Esophagus squamous epithelium (tissue), 5 donors: ENCODE data around the gene TECPR1. TPM values are rescaled to one million over a fixed set of nuclear protein-coding genes. Genes with fewer than 3 reads are reported as not detected.
A peak's percentile ranks its signal among the peaks of the same experiment; 100 is the strongest.

ENCODE experiments used
- DNase-seq: peaks from one replicate; lab custom pipeline; 2025; lab: John Stamatoyannopoulos, UW
- H3K27ac ChIP-seq, 4 donors: fragments of 200-600 bp; sonication (generic); one replicate each; pipeline ENCODE4 v1.5.1; 2016 to 2019; ENCODE audit warnings: mild to moderate bottlenecking in 1 of 4
- H3K27me3 ChIP-seq, 4 donors: fragments of 200-600 bp; sonication (generic); 1 replicate in 3 of 4; 2 replicates in 1 of 4; pipeline versions ENCODE4 v1.5.1 to v1.6.0; 2017 to 2021; ENCODE audit warnings: antibody characterized with exemption in 1 of 4
- H3K36me3 ChIP-seq, 3 donors: fragments of 200-600 bp; sonication (generic); one replicate each; pipeline ENCODE4 v1.5.1; 2016 to 2019
- H3K4me1 ChIP-seq, 3 donors: fragments of 200-600 bp; sonication (generic); one replicate each; pipeline ENCODE4 v1.5.1; 2017 to 2019
- H3K4me3 ChIP-seq, 4 donors: fragments of 200-600 bp; sonication (generic); 1 replicate in 3 of 4; 2 replicates in 1 of 4; pipeline ENCODE4 v1.5.1; 2016 to 2019; ENCODE audit warnings: mild to moderate bottlenecking in 2 of 4, moderate library complexity in 1 of 4
- H3K9me3 ChIP-seq, 3 donors: fragments of 200-600 bp; sonication (generic); one replicate each; pipeline ENCODE4 v1.5.1; 2016 to 2019
- CTCF ChIP-seq, 6 experiments: fragments of 450-650 bp in 4 of 6; fragments of 200-600 bp in 2 of 6; sonication (generic) in 2 of 6; IDR thresholded peaks; one replicate each; pipeline ENCODE4 v1.5.1; 2016 to 2019; ENCODE audit warnings: antibody characterized with exemption in 6 of 6, mild to moderate bottlenecking in 4 of 6, moderate library complexity in 4 of 6
- POLR2A ChIP-seq, 4 donors: fragments of 450-650 bp; IDR thresholded peaks; one replicate each; pipeline ENCODE4 v1.6.1; 2017; ENCODE audit warnings: antibody characterized with exemption in 4 of 4, mild to moderate bottlenecking in 4 of 4, moderate library complexity in 3 of 4
- WGBS, 2 donors: methylation state at CpG; one replicate each; pipeline ENCODE4 v1.1.5; 2018; 5-methylcytosine and 5-hydroxymethylcytosine counted together
- intact Hi-C: fragments of 100-400 bp; cut with DNase I; formaldehyde crosslinking; loops from one replicate; pipeline ENCODE4 v1.15.0; 2022
- total RNA-seq, 4 donors: library from RNA; depleted of rRNA; stranded (reverse); fragments of >200 nt; gene quantifications; one replicate each; pipeline ENCODE4 v1.1.0, GENCODE V29; 2016
- donor health status: DM: yes; HTN: yes; CAD: no.

TECPR1 gene
- total RNA-seq, 4 donors from 2014 or later, result 13.4 to 21.5 (median 19.0) TPM

GRCh38 chr7:98186452-98187137 lies 65.4 kb downstream of the TECPR1 start:
- Histone ChIP-seq H3K27ac (no peak overlapping the region), H3K4me3 (no peak overlapping the region), H3K4me1 (peaks cover 0 to 8% (median 4%) of the 10 kb centered on the region in 3 donors), H3K36me3 (peaks cover 0 to 66% (median 4%) of the 10 kb centered on the region in 3 donors), H3K27me3 (no peaks in the 10 kb centered on the region), H3K9me3 (no peaks in the 10 kb centered on the region)
- TF ChIP-seq POLR2A (IDR thresholded peaks at IDR 0.05) (no peak), CTCF (IDR thresholded peaks at IDR 0.05) (no peak)
- DNase-seq, result no peak
- intact Hi-C loops, result no loop called here
- 61 to 65% methylated on average over 9 of the region's 9 CpGs for WGBS, 2 donors

- Histone ChIP-seq H3K27me3 (no peaks in the 10 kb centered on the region), H3K27ac (no peak overlapping the region), H3K4me3 (no peak overlapping the region), H3K9me3 (no peaks in the 10 kb centered on the region), H3K36me3 (peaks cover 0 to 60% (median 0%) of the 10 kb centered on the region in 3 donors), H3K4me1 (peaks cover 0 to 8% (median 4%) of the 10 kb centered on the region in 3 donors)
- no peak for DNase-seq
- intact Hi-C loops, result no loop called here
- no peak for TF ChIP-seq POLR2A (IDR thresholded peaks at IDR 0.05)
- TF ChIP-seq CTCF (IDR thresholded peaks at IDR 0.05), result no peak
- WGBS, 2 donors, result 85 to 86% methylated on average over 7 of the region's 7 CpGs
Observed at GRCh38 chr7:98185101-98185500, 66.9 kb downstream of the TECPR1 start.

- 81 to 83% methylated on average over 8 of the region's 8 CpGs for WGBS, 2 donors
- Histone ChIP-seq H3K27ac (no peak overlapping the region), H3K27me3 (no peaks in the 10 kb centered on the region), H3K9me3 (no peaks in the 10 kb centered on the region), H3K4me3 (no peak overlapping the region), H3K4me1 (peaks cover 0 to 14% (median 0%) of the 10 kb centered on the region in 3 donors), H3K36me3 (peaks cover 0 to 64% (median 0%) of the 10 kb centered on the region in 3 donors)
- TF ChIP-seq CTCF (IDR thresholded peaks at IDR 0.05), result no peak
- no peak for TF ChIP-seq POLR2A (IDR thresholded peaks at IDR 0.05)
- no peak for DNase-seq
- intact Hi-C loops, result no loop called here
Observed at GRCh38 chr7:98180751-98181150, 71.3 kb downstream of the TECPR1 start.

- no peak for DNase-seq
- TF ChIP-seq POLR2A (IDR thresholded peaks at IDR 0.05) (no peak), CTCF (IDR thresholded peaks at IDR 0.05) (no peak)
- H3K9me3 ChIP-seq, result no peaks in the 10 kb centered on the region
- no peaks in the 10 kb centered on the region for H3K27me3 ChIP-seq
- H3K4me1 ChIP-seq, result peaks cover 0 to 14% (median 0%) of the 10 kb centered on the region in 3 donors
- intact Hi-C loops, result no loop called here
- 74 to 91% methylated on average over 7 to 8 of the region's 10 CpGs for WGBS, 2 donors
- H3K4me3 ChIP-seq, result no peak overlapping the region
- H3K27ac ChIP-seq, result peak overlapping the region in 2 of 4 donors; percentile 62 to 72
- peaks cover 0 to 71% (median 0%) of the 10 kb centered on the region in 3 donors for H3K36me3 ChIP-seq
Observed at GRCh38 chr7:98178762-98179490, 73.1 kb downstream of the TECPR1 start.

GRCh38 chr7:98178321-98178720 lies 73.7 kb downstream of the TECPR1 start:
- intact Hi-C loops, result no loop called here
- peaks cover 0 to 14% (median 0%) of the 10 kb centered on the region in 3 donors for H3K4me1 ChIP-seq
- 85 to 87% methylated on average over 16 of the region's 16 CpGs for WGBS, 2 donors
- H3K27me3 ChIP-seq, result no peaks in the 10 kb centered on the region
- DNase-seq, result no peak
- no peak overlapping the region for H3K4me3 ChIP-seq
- no peaks in the 10 kb centered on the region for H3K9me3 ChIP-seq
- TF ChIP-seq CTCF (IDR thresholded peaks at IDR 0.05) (no peak), POLR2A (IDR thresholded peaks at IDR 0.05) (no peak)
- peaks cover 0 to 77% (median 0%) of the 10 kb centered on the region in 3 donors for H3K36me3 ChIP-seq
- peak overlapping the region in 2 of 4 donors; percentile 62 to 72 for H3K27ac ChIP-seq
